Lung (tissue), 12 donors: ENCODE measurements around the gene KRTAP10-3. TPM values are rescaled to one million over a fixed set of nuclear protein-coding genes. Genes with fewer than 3 reads are reported as not detected.
"Not testable (repeated sequence)": the region's sequence is repeated elsewhere in the genome, so short reads cannot be mapped to it uniquely, and the experiment has no call there.

Experiments
- ATAC-seq: fragments of 200-7000 bp; cut with Tn5 transposase; one replicate; pipeline ENCODE4 v1.9.1; 2020; ENCODE audit warnings: moderate number of reproducible peaks; ENCODE audit not compliant: insufficient read depth, low FRiP score
- DNase-seq, 3 donors: peaks; one replicate each; pipeline ENCODE4 v3.0.0-alpha.2; 2013 to 2017
- H3K27ac ChIP-seq, 2 donors: one replicate each; pipeline ENCODE4 v1.5.1; 2013; ENCODE audit warnings: mild to moderate bottlenecking in 2 of 2, moderate library complexity in 2 of 2, control low read depth in 1 of 2, inconsistent platforms in 1 of 2, low read depth in 1 of 2, low read length in 1 of 2
- H3K27me3 ChIP-seq, 3 donors: one replicate each; pipeline ENCODE4 v1.5.1; 2013; ENCODE audit warnings: low read length in 2 of 3; ENCODE audit not compliant: control insufficient read depth in 3 of 3, insufficient read depth in 3 of 3
- H3K36me3 ChIP-seq, 4 donors: one replicate each; pipeline ENCODE4 v1.5.1; 2013; ENCODE audit warnings: low read length in 4 of 4, mild to moderate bottlenecking in 1 of 4, moderate library complexity in 1 of 4; ENCODE audit not compliant: control insufficient read depth in 4 of 4, insufficient read depth in 4 of 4
- H3K4me1 ChIP-seq, 5 donors: one replicate each; pipeline ENCODE4 v1.5.1; 2013; ENCODE audit warnings: low read length in 5 of 5, mild to moderate bottlenecking in 2 of 5, moderate library complexity in 1 of 5; ENCODE audit not compliant: control insufficient read depth in 5 of 5, insufficient read depth in 5 of 5
- H3K4me3 ChIP-seq: one replicate; pipeline ENCODE4 v1.5.1; 2013; ENCODE audit warnings: mild to moderate bottlenecking, control low read depth, moderate library complexity
- H3K9ac ChIP-seq, 2 donors: one replicate each; pipeline ENCODE4 v1.5.1; 2013; ENCODE audit warnings: low read length in 2 of 2, control low read depth in 1 of 2; ENCODE audit not compliant: insufficient read depth in 1 of 2
- H3K9me3 ChIP-seq, 4 donors: one replicate each; pipeline ENCODE4 v1.5.1; 2013; ENCODE audit warnings: low read length in 3 of 4, mild to moderate bottlenecking in 1 of 4, moderate library complexity in 1 of 4; ENCODE audit not compliant: control insufficient read depth in 4 of 4, insufficient read depth in 3 of 4
- CTCF ChIP-seq: IDR thresholded peaks from 2 replicates; pipeline ENCODE4 v1.5.1; 2012; ENCODE audit warnings: mild to moderate bottlenecking; ENCODE audit errors: control extremely low read depth, extremely low read depth
- WGBS, 2 donors: extraction: QIAGEN DNeasy Blood & Tissue Kit; methylation state at CpG; one replicate each; pipeline ENCODE4 v1.1.7; 2013; 5-methylcytosine and 5-hydroxymethylcytosine counted together
- polyA plus RNA-seq, 2 donors: library from polyadenylated mRNA; stranded (reverse); fragments of 200-250 nt; gene quantifications; one replicate each; pipeline ENCODE4 v1.2.1, GENCODE V29; 2013
- total RNA-seq, 2 donors: library from RNA; depleted of rRNA in 1 of 2; stranded (reverse); fragments of >200 nt in 1 of 2; gene quantifications; one replicate each; pipeline ENCODE4 v1.2.1, GENCODE V29; 2014 to 2021
- donor health status: control.
- donor health status: control.
- donor health status: Bipolar disorder and iron deficiency.
- donor health status: healthy.
- donor health status: DM: yes; HTN: yes; CAD: no.

Gene KRTAP10-3
- total and polyA plus RNA-seq, 4 donors: not detected

GRCh38 chr21:44583800-44584147, 25.2 kb upstream of the KRTAP10-3 start:
- no peak overlapping the region for H3K4me3 ChIP-seq
- 78 to 81% methylated on average over 6 of the region's 6 CpGs for WGBS, 2 donors
- ATAC-seq: no peak
- no peak for DNase-seq
- peaks cover 2 to 6% (median 6%) of the 10 kb centered on the region in 3 donors for H3K27me3 ChIP-seq
- no peaks in the 10 kb centered on the region for H3K4me1 ChIP-seq
- no peak for TF ChIP-seq CTCF
- H3K9ac ChIP-seq: no peak overlapping the region
- no peak overlapping the region for H3K27ac ChIP-seq
- no peaks in the 10 kb centered on the region for H3K36me3 ChIP-seq
- peaks cover 0 to 26% (median 1%) of the 10 kb centered on the region in 4 donors for H3K9me3 ChIP-seq

- H3K36me3 ChIP-seq: no peaks in the 10 kb centered on the region
- 33 to 47% methylated on average over 11 of the region's 11 CpGs for WGBS, 2 donors
- peaks cover 2 to 6% (median 6%) of the 10 kb centered on the region in 3 donors for H3K27me3 ChIP-seq
- H3K4me1 ChIP-seq: no peaks in the 10 kb centered on the region
- ATAC-seq (no peak), DNase-seq (peak; percentile 28 to 76 (median 43))
- H3K9ac ChIP-seq: no peak overlapping the region
- H3K4me3 ChIP-seq: no peak overlapping the region
- peaks cover 0 to 31% (median 1%) of the 10 kb centered on the region in 4 donors for H3K9me3 ChIP-seq
- TF ChIP-seq CTCF: no peak
- H3K27ac ChIP-seq: no peak overlapping the region
Observed at GRCh38 chr21:44583089-44583799, 24.6 kb upstream of the KRTAP10-3 start.

- no peak for ATAC-seq
- H3K27ac ChIP-seq: no peak overlapping the region
- TF ChIP-seq CTCF: no peak
- DNase-seq: no peak
- H3K36me3 ChIP-seq: no peaks in the 10 kb centered on the region
- 76% methylated on average over 15 of the region's 15 CpGs for WGBS, 2 donors
- H3K27me3 ChIP-seq: peaks cover 2 to 6% (median 6%) of the 10 kb centered on the region in 3 donors
- no peak overlapping the region for H3K4me3 ChIP-seq
- H3K9me3 ChIP-seq: peaks cover 0 to 35% (median 4%) of the 10 kb centered on the region in 4 donors
- no peaks in the 10 kb centered on the region for H3K4me1 ChIP-seq
- no peak overlapping the region for H3K9ac ChIP-seq
Observed at GRCh38 chr21:44582055-44582454, 23.5 kb upstream of the KRTAP10-3 start.

GRCh38 chr21:44581158-44581557, 22.6 kb upstream of the KRTAP10-3 start:
- TF ChIP-seq CTCF: no peak
- H3K27ac ChIP-seq: no peak overlapping the region
- peaks cover 2 to 6% (median 6%) of the 10 kb centered on the region in 3 donors for H3K27me3 ChIP-seq
- H3K9me3 ChIP-seq: peaks cover 0 to 35% (median 5%) of the 10 kb centered on the region in 4 donors
- H3K4me3 ChIP-seq: no peak overlapping the region
- ATAC-seq: no peak
- H3K9ac ChIP-seq: no peak overlapping the region
- H3K4me1 ChIP-seq: no peaks in the 10 kb centered on the region
- H3K36me3 ChIP-seq: no peaks in the 10 kb centered on the region
- DNase-seq: no peak
- 85 to 87% methylated on average over 3 of the region's 3 CpGs for WGBS, 2 donors

DNA sequence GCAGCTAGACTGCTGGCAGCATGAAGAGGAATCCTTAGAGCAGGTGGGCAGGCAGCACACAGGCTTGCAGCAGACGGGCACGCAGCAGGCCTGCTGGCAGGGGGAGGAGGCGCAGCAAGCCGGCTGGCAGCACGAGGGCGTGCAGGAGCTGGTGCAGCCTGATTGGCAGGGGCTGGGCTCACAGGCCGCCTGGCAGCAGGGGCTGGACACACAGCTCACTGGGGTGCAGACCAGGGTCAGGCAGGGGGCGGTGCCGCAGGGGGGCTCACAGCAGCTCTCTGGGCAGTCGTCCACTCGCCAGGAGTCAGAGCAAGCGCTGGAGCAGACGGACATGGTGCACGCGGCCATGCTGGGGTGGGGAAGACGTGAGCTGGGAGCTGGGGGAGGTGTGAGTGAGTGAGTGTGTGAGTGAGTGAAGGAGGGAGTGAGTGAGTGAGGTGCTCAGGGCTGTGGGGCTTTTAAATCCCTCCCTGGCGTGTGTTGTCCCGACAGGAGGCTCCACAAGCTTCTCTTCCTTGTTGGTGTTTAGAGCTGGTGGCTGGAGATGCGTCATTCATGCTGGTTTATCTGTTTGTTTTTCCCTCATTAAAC, 21.7 kb upstream of the KRTAP10-3 start, which contains the start of gene KRTAP10-5:
TSS of gene KRTAP10-5 (minus strand) at position 374 of the 591 bp plus-strand sequence. CDS start at position 348, 26 bp downstream.
- not testable (repeated sequence) for H3K27ac ChIP-seq, H3K9ac ChIP-seq, H3K27me3 ChIP-seq, H3K4me3 ChIP-seq, ATAC-seq, H3K36me3 ChIP-seq, DNase-seq, H3K4me1 ChIP-seq
- WGBS, 2 donors: 41 to 44% methylated on average over 18 to 19 of the region's 19 CpGs
- peaks cover 0 to 36% (median 5%) of the 10 kb centered on the region in 4 donors for H3K9me3 ChIP-seq
